Kidney glomerular epithelial cell (primary cell): ENCODE results near the gene APPBP2.
"Not testable (repeated sequence)": the region's sequence is repeated elsewhere in the genome, so short reads cannot be mapped to it uniquely, and the experiment has no call there.

Source experiments
- DNase-seq: peaks from one replicate; lab custom pipeline; 2025; lab: John Stamatoyannopoulos, UW

The APPBP2 gene

GRCh38 chr17:60496041-60496440 is 30.0 kb downstream of the APPBP2 start:
- DNase-seq = no peak

GRCh38 chr17:60495260-60495659 is 30.8 kb downstream of the APPBP2 start:
- no peak for DNase-seq

- no peak for DNase-seq
Observed at GRCh38 chr17:60493847-60494321, 32.2 kb downstream of the APPBP2 start.

GRCh38 chr17:60491771-60492170 is 34.3 kb downstream of the APPBP2 start:
- no peak for DNase-seq

GRCh38 chr17:60490594-60490993 is 35.4 kb downstream of the APPBP2 start:
- DNase-seq = not testable (repeated sequence)

GRCh38 chr17:60481604-60482003 is 44.4 kb downstream of the APPBP2 start:
- no peak for DNase-seq

GRCh38 chr17:60473788-60474187 is 52.3 kb downstream of the APPBP2 start:
- no peak for DNase-seq

- no peak for DNase-seq
Observed at GRCh38 chr17:60472449-60472848, 53.6 kb downstream of the APPBP2 start.

- no peak for DNase-seq
Observed at GRCh38 chr17:60471451-60471850, 54.6 kb downstream of the APPBP2 start.

- no peak for DNase-seq
Observed at GRCh38 chr17:60468371-60468770, 57.7 kb downstream of the APPBP2 start.

GRCh38 chr17:60464343-60464742 is 61.7 kb downstream of the APPBP2 start:
- DNase-seq = no peak

- DNase-seq = no peak
Observed at GRCh38 chr17:60463157-60463835, 62.7 kb downstream of the APPBP2 start.

- DNase-seq = no peak
Observed at GRCh38 chr17:60461584-60461983, 64.5 kb downstream of the APPBP2 start.

GRCh38 chr17:60457148-60457547 is 68.9 kb downstream of the APPBP2 start:
- DNase-seq = no peak

- DNase-seq = no peak
Observed at GRCh38 chr17:60455378-60455777, 70.7 kb downstream of the APPBP2 start.

- no peak for DNase-seq
Observed at GRCh38 chr17:60451965-60452364, 74.1 kb downstream of the APPBP2 start.

- no peak for DNase-seq
Observed at GRCh38 chr17:60451071-60451470, 75.0 kb downstream of the APPBP2 start.

- no peak for DNase-seq
Observed at GRCh38 chr17:60447375-60447774, 78.7 kb downstream of the APPBP2 start.

- no peak for DNase-seq
Observed at GRCh38 chr17:60445144-60445543, 80.9 kb downstream of the APPBP2 start.

GRCh38 chr17:60443713-60444112 is 82.3 kb downstream of the APPBP2 start:
- no peak for DNase-seq

GRCh38 chr17:60442271-60443173 is 83.5 kb downstream of the APPBP2 start:
- DNase-seq = peak; percentile 2

- DNase-seq = no peak
Observed at GRCh38 chr17:60439501-60439900, 86.5 kb downstream of the APPBP2 start.

- no peak for DNase-seq
Observed at GRCh38 chr17:60436676-60437075, 89.4 kb downstream of the APPBP2 start.
